Measurements from ENCODE around the gene ZNRF2. TPM values are rescaled to one million over a fixed set of nuclear protein-coding genes. Genes with fewer than 3 reads are reported as not detected.
A peak's percentile ranks its signal among the peaks of the same experiment; 100 is the strongest.

Gene ZNRF2
- total RNA-seq, 1 donor from 2014 or later: 11.2 TPM

DNA sequence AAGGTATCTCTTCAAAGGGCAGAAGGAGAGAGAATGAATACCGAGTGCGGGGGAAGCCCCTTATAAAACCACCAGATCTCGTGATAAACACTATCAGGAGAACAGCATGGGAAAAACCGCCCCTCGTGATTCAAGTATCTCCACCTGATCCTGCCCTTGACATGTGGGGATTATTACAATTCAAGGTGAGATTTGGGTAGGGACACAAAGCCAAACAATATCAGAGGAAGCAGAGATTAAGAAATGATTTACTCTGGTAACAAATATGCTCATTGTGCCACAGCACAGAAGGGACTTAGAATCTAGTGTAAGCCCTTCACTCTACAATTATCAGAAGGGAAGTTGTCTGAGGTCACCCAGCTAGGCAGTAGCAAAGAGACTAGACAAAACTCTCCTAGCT, 40.1 kb upstream of the ZNRF2 start:
- no peak for DNase-seq (ENCODE audit: extremely low spot score, unreplicated experiment)
- H3K4me1 Mint-ChIP-seq (ENCODE audit: unreplicated experiment): peaks cover 28% of the 10 kb centered on the region
- H3K4me3 Mint-ChIP-seq: no peak overlapping the region
- TF ChIP-seq, protein P1, sequence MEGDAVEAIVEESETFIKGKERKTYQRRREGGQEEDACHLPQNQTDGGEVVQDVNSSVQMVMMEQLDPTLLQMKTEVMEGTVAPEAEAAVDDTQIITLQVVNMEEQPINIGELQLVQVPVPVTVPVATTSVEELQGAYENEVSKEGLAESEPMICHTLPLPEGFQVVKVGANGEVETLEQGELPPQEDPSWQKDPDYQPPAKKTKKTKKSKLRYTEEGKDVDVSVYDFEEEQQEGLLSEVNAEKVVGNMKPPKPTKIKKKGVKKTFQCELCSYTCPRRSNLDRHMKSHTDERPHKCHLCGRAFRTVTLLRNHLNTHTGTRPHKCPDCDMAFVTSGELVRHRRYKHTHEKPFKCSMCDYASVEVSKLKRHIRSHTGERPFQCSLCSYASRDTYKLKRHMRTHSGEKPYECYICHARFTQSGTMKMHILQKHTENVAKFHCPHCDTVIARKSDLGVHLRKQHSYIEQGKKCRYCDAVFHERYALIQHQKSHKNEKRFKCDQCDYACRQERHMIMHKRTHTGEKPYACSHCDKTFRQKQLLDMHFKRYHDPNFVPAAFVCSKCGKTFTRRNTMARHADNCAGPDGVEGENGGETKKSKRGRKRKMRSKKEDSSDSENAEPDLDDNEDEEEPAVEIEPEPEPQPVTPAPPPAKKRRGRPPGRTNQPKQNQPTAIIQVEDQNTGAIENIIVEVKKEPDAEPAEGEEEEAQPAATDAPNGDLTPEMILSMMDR (conservative IDR thresholded peaks at IDR 0.05): no peak
- H3K27ac Mint-ChIP-seq: no peak overlapping the region
- H3K9me3 Mint-ChIP-seq: no peaks in the 10 kb centered on the region
- H3K27me3 Mint-ChIP-seq: peaks cover 2% of the 10 kb centered on the region
- H3K36me3 Mint-ChIP-seq: no peaks in the 10 kb centered on the region

DNA sequence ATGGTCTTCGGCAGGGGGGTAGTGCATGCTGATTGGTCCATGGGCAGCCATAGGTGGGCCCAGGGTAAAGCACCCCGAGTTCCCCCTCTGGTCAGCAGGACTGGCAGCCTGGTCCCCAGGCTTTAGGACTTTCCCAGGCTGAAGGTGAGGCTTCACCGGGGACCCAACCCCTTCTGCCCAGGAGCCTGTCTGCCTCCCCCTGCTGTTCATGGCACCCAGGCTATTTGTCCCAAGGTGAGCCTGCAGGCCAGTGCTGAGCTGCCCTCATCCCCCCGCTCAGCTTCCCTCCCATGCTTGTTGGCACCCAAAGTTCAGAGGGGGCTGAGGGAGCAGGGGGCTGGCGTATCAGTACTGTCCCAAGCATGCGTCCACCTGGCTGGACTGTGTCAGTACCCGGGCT, 38.5 kb upstream of the ZNRF2 start:
- Mint-ChIP-seq H3K27ac (no peak overlapping the region), H3K27me3 (peaks cover 3% of the 10 kb centered on the region), H3K4me3 (no peak overlapping the region), H3K36me3 (no peaks in the 10 kb centered on the region), H3K9me3 (no peaks in the 10 kb centered on the region), H3K4me1 (ENCODE audit: unreplicated experiment) (peaks cover 17% of the 10 kb centered on the region)
- TF ChIP-seq, protein P1 (conservative IDR thresholded peaks at IDR 0.05): no peak
- DNase-seq (ENCODE audit: extremely low spot score, unreplicated experiment): no peak

DNA sequence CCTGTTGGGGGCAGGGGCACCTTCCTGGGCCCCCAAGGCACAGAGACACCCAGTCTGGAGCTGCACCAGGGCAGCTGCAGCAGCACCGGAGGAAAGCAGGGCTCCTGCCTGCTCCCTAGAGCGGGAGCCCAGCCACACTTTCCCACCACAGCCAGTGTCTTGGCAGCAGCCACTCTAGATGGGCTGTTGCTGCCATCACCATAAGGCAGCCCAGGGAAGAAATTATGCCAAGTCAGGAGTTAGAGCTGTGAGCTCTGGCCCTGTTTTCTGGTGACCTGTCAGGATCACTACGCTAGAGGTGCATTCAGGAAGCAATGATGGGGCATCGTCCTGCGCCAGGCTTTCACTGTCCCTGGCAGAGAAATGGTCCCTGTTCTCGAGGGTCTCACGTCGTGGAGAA, 38.0 kb upstream of the ZNRF2 start:
- TF ChIP-seq, protein P1 (conservative IDR thresholded peaks at IDR 0.05): no peak
- Mint-ChIP-seq H3K4me1 (ENCODE audit: unreplicated experiment) (peaks cover 17% of the 10 kb centered on the region), H3K36me3 (no peaks in the 10 kb centered on the region), H3K27ac (no peak overlapping the region), H3K4me3 (no peak overlapping the region), H3K27me3 (peaks cover 3% of the 10 kb centered on the region), H3K9me3 (no peaks in the 10 kb centered on the region)
- DNase-seq (ENCODE audit: extremely low spot score, unreplicated experiment): no peak

DNA sequence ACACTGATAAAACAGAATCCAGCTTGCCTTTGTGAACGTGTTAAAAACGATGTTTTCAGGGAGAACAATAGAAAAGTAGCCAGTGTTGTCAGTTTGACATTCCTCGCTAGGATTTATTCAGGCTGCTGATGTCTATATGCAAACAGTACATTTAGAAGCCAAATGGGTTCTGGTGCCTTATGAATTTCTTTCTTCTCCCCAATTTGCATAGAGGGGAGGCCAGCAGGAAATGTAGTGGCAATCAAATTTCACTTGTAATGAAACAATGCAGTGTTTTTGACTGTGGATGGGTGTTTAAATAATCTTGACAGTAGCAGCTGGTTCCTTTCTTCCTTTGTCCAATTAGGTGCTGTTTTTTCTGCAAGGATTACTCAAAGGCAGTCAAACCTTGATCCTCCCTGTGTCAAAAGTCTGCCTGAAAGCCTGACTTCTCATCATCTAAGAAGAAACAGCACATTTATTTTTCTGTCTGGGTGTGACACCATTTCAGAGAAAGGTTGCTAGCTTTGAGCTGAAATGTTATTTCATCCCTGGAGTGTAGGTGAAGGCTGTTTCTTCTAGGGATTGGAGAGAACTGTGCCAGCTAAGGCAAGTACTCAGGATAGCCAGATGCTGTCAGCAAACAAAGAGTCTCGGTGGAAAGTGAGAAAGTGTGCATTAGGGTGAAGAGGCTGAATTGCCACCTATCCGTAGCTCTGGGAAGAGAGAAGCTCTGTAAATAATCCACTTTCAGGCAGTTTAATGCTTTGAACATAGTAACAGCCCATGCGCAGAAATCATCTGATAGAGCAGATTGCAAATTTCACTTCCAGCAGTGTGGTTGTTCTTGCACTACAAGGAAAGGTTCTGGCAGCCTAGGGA, 36.6 kb upstream of the ZNRF2 start:
- peak overlapping the region; percentile 13 for H3K27ac Mint-ChIP-seq
- no peaks in the 10 kb centered on the region for H3K9me3 Mint-ChIP-seq
- peaks cover 17% of the 10 kb centered on the region for H3K4me1 Mint-ChIP-seq (ENCODE audit: unreplicated experiment)
- TF ChIP-seq, protein P1 (conservative IDR thresholded peaks at IDR 0.05): no peak
- H3K36me3 Mint-ChIP-seq: no peaks in the 10 kb centered on the region
- no peak for DNase-seq (ENCODE audit: extremely low spot score, unreplicated experiment)
- H3K27me3 Mint-ChIP-seq: peaks cover 3% of the 10 kb centered on the region
- no peak overlapping the region for H3K4me3 Mint-ChIP-seq

DNA sequence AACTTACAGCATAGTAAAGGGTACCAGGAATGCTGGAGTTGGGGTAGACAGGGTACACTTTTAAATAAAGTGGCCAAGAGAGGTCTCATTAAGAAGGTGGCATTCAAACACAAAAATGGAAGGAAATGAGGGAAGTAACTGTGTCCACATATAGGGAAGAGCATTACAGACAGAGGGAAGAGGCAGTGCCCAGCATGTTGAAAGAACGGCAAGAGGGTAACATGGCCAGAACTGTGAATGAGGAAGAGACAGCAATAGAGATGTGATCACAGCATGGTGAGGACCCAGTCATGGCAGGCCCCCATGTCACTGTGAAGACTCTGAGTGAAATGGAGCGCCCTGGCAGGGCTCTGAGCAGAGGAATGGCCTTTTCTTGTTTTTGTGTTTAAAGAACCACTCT, 35.1 kb upstream of the ZNRF2 start:
- no peaks in the 10 kb centered on the region for H3K36me3 Mint-ChIP-seq
- no peak overlapping the region for H3K4me3 Mint-ChIP-seq
- TF ChIP-seq, protein P1 (conservative IDR thresholded peaks at IDR 0.05): no peak
- no peaks in the 10 kb centered on the region for H3K9me3 Mint-ChIP-seq
- peaks cover 25% of the 10 kb centered on the region for H3K4me1 Mint-ChIP-seq (ENCODE audit: unreplicated experiment)
- no peak overlapping the region for H3K27ac Mint-ChIP-seq
- DNase-seq (ENCODE audit: extremely low spot score, unreplicated experiment): no peak
- H3K27me3 Mint-ChIP-seq: peaks cover 3% of the 10 kb centered on the region
